ENCODE data around the gene TLK1. TPM values are rescaled to one million over a fixed set of nuclear protein-coding genes. Genes with fewer than 3 reads are reported as not detected.

Gene TLK1
- total RNA-seq, 2 donors from 2014 or later: 85.4 to 85.8 TPM

- H3K27me3 Mint-ChIP-seq (ENCODE audit: insufficient read depth): no peaks in the 10 kb centered on the region
- Histone ChIP-seq H3K27me3 (ENCODE audit: control insufficient read depth, insufficient read depth, low read length, poor library complexity, severe bottlenecking) (no peaks in the 10 kb centered on the region), H3K4me1 (ENCODE audit: control insufficient read depth, insufficient read depth, low read length) (no peaks in the 10 kb centered on the region), H3K27ac (ENCODE audit: low read depth, low read length) (no peak overlapping the region), H3K4me3 (ENCODE audit: low read length) (no peak overlapping the region), H3K9ac (ENCODE audit: extremely low read depth, low read length, poor library complexity, severe bottlenecking) (no peak overlapping the region), H3K9me3 (ENCODE audit: control insufficient read depth, low read length) (no peaks in the 10 kb centered on the region), H3K36me3 (ENCODE audit: control insufficient read depth, insufficient read depth, low read length) (no peaks in the 10 kb centered on the region)
- H3K36me3 Mint-ChIP-seq (ENCODE audit: low read depth): peaks cover 4% of the 10 kb centered on the region
- DNase-seq: no peak
- no peak for TF ChIP-seq CTCF (conservative IDR thresholded peaks at IDR 0.05)
- peaks cover 26% of the 10 kb centered on the region for H3K4me1 Mint-ChIP-seq
- no peak overlapping the region for H3K4me3 Mint-ChIP-seq
- 79% methylated on average over 4 of the region's 5 CpGs; no CpG with 5 or more reads in 1 of the 2 experiments for WGBS, 2 experiments (ENCODE audit: insufficient coverage in 1 of 2, insufficient read length in 1 of 2)
- no peaks in the 10 kb centered on the region for H3K9me3 Mint-ChIP-seq
- peak overlapping the region; percentile 32 for H3K27ac Mint-ChIP-seq
Observed at GRCh38 chr2:171132086-171132485, 28.6 kb downstream of the TLK1 start.

DNA sequence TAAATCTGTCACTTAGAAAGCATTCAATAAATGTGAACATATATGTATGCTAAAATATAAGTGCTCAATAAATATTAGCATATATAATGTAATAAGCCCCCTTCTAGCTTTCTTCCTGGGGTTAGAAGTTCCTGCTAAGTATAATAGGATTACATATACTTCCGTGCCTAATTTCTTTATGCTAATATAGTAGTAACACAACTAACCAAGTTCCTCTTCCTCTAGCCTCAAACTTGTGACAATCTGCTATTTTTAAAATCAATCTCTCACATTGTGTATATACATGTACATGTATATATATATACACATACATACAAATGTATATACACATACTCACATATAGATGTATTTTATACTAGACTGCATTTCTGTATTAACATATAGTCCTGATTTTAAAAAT, 32.2 kb downstream of the TLK1 start:
- Mint-ChIP-seq H3K36me3 (ENCODE audit: low read depth) (no peaks in the 10 kb centered on the region), H3K4me1 (peaks cover 17% of the 10 kb centered on the region), H3K27me3 (ENCODE audit: insufficient read depth) (no peaks in the 10 kb centered on the region), H3K27ac (no peak overlapping the region), H3K4me3 (no peak overlapping the region), H3K9me3 (no peaks in the 10 kb centered on the region)
- Histone ChIP-seq H3K4me3 (ENCODE audit: low read length) (no peak overlapping the region), H3K4me1 (ENCODE audit: control insufficient read depth, insufficient read depth, low read length) (no peaks in the 10 kb centered on the region), H3K36me3 (ENCODE audit: control insufficient read depth, insufficient read depth, low read length) (no peaks in the 10 kb centered on the region), H3K27me3 (ENCODE audit: control insufficient read depth, insufficient read depth, low read length, poor library complexity, severe bottlenecking) (no peaks in the 10 kb centered on the region), H3K9me3 (ENCODE audit: control insufficient read depth, low read length) (no peaks in the 10 kb centered on the region), H3K9ac (ENCODE audit: extremely low read depth, low read length, poor library complexity, severe bottlenecking) (no peak overlapping the region), H3K27ac (ENCODE audit: low read depth, low read length) (no peak overlapping the region)
- DNase-seq: no peak
- no peak for TF ChIP-seq CTCF (conservative IDR thresholded peaks at IDR 0.05)
- no CpG with 5 or more reads among the region's 1 CpG for WGBS, 2 experiments (ENCODE audit: insufficient coverage in 1 of 2, insufficient read length in 1 of 2)

DNA sequence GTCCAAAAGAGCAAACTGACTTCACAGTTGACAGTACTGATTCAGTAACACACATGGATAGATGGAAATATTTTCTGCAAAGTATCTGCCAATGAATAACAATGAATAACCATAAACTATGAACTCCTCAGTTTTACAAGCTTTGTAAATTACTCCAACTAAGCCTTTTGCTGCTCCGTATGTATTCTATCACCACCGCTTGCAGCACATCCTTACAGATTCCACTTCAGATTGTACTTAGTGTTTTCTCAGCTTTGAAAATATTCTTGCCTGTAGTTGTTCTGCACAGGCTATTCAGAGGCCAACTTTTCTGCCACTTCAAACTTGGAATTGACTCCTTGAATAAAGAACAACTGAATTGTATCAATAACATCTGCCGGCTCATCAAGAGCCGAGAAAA, 36.2 kb downstream of the TLK1 start:
- Histone ChIP-seq H3K27ac (ENCODE audit: low read depth, low read length) (no peak overlapping the region), H3K36me3 (ENCODE audit: control insufficient read depth, insufficient read depth, low read length) (no peaks in the 10 kb centered on the region), H3K27me3 (ENCODE audit: control insufficient read depth, insufficient read depth, low read length, poor library complexity, severe bottlenecking) (no peaks in the 10 kb centered on the region), H3K9ac (ENCODE audit: extremely low read depth, low read length, poor library complexity, severe bottlenecking) (no peak overlapping the region), H3K4me3 (ENCODE audit: low read length) (no peak overlapping the region), H3K4me1 (ENCODE audit: control insufficient read depth, insufficient read depth, low read length) (no peaks in the 10 kb centered on the region), H3K9me3 (ENCODE audit: control insufficient read depth, low read length) (no peaks in the 10 kb centered on the region)
- Mint-ChIP-seq H3K36me3 (ENCODE audit: low read depth) (peaks cover 2% of the 10 kb centered on the region), H3K9me3 (no peaks in the 10 kb centered on the region), H3K4me3 (no peak overlapping the region), H3K4me1 (peaks cover 8% of the 10 kb centered on the region), H3K27me3 (ENCODE audit: insufficient read depth) (no peaks in the 10 kb centered on the region), H3K27ac (no peak overlapping the region)
- 88 to 89% methylated on average over 4 of the region's 4 CpGs for WGBS, 2 experiments (ENCODE audit: insufficient coverage in 1 of 2, insufficient read length in 1 of 2)
- no peak for DNase-seq
- TF ChIP-seq CTCF (conservative IDR thresholded peaks at IDR 0.05): no peak

All from endodermal cell (in vitro differentiated cells).